HG03159 (cell line): Measurements from ENCODE around the gene TRIO.
A peak's percentile ranks its signal among the peaks of the same experiment; 100 is the strongest.

Experiments
- ATAC-seq: cut with Tn5 transposase; IDR thresholded peaks from one replicate; pipeline ENCODE4 v1.9.1; 2021; ENCODE audit warnings: mild to moderate bottlenecking, moderate library complexity; ENCODE audit not compliant: unreplicated experiment

Gene TRIO

DNA sequence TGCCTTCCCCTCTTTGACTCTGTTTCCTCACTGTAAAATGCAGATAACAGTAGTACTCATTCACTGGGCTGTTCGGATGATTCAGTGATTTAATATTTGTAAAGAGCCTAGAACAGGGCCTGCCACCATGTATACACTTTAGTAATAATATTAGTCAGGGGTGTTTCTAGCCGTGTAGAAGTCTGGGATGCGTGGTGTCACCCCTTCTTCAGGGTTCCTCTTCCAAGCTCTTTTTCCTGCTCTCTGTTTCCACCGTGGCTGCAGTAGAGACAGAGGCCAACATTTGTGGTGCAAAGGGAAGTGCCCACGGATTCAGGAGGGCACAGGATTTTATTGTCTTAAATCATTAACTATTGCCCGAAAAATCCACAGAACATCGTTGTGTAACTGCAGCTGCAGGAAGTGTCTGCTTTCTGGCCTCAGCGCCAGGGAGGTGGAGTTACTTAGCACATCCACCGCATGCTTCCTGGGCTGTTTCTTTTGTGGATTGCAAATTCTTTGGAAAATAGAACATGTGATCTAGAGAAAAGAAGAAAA is 61.7 kb downstream of the TRIO start:
- no peak for ATAC-seq

DNA sequence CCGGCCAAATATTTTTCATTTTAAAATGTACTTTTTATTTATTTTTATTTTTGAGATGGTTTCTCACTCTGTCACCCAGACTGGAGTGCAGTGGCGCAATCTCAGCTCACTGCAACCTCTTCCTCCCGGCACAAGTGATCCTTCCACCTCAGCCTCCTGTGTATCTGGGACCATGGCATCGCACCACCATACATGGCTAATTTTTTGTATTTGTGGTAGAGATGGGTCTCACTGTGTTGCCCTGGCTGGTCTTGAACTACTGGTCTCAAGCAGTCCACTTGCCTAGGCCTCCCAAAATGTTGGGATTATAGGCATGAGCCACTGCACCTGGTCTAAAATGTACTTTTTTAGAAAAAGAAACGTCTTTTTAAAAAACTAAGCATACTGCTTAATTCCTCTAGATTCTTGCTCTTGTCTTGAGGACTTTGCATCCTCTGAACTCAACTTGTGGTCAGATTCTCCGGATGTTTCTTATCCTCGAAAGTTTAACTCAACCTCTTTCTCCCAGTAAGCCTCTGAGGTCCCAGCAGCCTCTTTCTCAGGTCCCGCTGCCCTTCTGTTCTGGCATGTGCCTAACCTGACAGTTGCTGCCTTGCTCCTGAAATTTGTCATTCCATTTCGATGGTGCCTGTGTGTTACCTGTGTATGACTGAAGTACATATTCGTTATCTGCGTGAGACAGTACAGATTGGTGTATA is 63.0 kb downstream of the TRIO start:
- no peak for ATAC-seq

DNA sequence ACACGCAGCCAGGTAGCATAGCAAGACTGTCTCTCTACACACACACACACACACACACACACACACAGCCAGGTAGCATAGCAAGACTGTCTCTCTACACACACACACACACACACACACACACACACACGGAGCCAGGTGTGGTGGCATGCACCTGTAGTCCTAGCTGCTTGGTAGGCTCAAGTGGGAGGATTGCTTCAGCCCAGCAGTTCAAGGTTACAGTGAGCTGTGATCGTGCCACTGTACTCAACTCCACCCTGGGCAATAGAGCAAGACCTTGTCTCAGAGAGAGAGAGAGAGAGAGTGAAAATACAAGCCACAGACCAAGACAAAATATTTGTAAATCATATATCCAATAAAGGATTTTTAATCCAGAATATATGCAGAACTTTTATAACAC is 64.3 kb downstream of the TRIO start:
- peak; percentile 25 for ATAC-seq

DNA sequence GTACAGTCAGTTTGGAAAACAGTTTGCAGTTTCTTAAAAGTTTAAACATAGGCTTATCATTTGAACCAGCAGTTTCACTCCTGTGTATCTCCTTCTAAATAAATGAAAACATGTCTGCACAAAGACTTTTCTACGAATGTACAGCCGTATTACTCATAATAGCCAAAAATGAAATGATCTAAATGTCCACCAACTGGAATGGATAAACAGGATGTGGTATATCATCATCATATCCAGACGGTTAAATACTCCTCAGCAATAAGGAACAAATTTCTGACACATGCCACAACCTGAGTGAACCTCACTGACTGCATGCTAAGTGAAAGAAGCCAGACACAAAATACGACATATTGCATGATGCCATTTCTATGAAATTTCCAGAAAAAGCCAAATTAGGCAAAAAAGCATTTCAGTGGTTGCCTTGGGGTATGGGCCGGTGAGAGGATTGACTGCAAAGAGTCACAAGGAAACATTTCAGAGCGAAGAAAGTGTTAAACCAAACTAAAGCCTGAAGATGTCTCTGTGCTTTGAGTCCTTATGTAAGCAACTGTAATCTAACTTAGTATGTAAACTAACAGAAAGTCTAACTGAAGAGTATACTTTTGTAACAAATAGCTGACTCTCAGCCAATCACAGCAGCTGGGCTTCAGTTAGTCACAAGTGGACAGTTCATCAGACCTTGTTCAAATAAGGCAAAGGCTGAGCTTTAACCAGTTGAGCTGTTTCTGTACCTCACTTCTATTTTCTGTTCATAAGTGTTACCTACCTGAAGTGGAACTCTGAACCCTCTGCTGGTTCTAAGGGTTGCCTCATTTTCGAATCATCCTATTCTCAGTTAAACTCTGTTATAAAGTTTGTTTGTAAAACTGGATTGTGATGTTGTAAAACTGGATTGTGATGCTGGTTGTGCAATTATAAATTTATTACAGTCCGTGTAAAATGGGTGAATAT is 65.2 kb downstream of the TRIO start:
- ATAC-seq = peak; percentile 55

DNA sequence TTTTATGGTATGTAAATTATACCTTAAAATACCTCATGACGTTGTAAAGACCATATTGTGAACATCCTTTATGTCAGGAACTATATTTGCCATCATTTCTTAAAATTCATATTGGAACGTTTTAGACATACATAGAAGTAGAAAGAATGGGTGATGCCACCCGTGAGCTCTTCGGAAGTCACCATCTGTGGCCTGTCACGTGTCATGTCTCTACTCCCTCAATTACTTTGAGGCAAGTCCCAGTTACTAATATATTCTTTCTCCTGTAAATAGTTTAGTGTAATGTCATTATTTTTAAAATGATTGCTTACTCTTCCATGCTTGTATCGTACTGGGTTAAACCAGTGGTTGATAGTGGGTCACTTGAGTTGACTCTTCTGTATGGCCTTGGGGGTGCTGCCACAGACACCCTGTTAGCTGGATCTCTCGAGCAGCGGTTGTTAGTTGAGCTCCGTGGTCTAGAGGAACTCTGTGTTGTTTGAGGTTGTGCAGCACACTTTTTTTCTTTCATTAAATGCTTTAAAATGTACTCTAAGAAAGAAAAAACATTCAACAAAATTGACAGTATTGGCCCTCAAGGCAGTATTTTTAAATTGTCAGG is 66.2 kb downstream of the TRIO start:
- ATAC-seq = no peak

DNA sequence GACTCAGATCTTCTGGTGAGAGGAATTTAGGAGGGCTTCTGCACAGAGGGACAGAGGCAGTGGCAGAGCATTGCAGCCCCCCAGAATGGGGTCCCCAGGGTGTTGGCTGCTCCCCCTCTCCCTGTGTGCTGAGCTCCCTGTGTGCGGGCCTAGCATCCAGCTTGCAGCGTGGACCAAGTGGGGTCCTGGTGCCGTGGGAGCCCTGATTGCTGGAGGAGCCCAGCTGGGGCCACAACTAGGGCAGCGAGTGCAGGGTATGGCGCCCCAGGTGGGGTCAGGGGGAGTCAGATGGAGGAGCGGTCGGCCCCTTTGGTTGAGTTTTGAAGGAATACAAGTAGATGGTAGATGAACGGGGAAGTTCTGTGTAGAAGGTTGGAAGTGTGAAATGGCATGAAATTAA is 66.7 kb downstream of the TRIO start:
- ATAC-seq = no peak

DNA sequence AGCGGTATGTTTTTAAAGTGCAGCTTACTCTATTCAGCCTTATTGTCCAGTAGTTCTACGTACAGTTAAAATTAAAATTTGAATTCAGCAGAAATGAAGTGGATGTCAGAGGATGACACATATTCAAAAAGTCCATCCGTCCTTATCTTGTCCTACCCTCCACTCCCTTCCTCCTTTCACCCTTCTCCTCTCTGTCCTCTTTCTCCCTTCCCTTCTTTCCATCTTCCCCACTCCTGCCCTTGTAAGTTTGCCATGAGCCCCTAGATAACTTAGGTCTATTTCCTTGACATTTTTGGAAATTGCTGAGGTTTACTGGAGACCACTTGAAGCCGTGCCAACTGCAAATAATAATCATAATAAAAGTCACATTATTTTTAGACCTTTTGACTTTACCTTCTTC is 67.6 kb downstream of the TRIO start:
- no peak for ATAC-seq

DNA sequence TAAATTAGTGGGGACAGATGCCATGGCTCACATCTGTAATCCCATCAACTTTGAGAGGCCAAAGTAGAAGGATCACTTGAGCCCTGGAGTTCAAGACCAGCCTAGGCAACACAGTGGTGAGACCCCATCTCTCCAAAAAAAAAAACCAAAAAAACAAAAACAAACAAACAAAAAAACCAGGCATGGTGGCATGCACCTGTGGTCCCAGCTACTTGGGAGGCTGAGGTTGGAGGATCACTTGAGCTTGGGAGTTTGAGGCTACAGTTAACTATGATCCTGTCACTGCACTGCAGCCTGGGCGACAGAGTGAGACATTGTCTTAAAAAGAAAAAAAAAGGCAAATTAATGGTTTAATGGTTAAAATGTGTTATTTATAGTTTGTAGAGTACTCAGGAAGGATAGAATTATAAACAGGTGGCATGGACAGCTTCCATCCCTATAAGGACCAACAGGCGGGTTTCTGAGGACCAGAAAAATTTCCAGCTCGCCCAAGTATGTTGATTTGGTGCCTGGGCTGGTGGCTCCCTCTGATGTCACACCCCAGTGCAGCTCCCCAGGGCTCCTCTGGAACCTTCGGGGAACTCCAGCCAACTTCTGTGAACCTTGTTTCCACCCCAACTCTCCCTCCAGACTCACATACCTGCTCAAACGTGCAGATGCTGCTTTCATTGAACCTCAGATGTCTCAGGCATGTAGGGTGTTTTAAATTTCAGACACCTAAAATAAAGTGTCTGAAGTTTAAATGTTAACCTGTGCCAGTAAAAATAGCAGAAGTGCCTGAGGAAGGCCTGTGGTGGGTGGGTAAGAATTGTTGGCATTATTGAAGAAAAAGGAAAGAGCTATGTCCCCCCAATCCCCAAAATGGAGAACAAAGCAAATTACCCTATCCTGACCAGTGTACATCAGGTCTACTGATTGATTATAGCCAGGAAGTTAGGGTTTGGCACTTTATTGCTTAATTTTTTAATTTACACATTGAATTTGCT is 69.0 kb downstream of the TRIO start:
- no peak for ATAC-seq

DNA sequence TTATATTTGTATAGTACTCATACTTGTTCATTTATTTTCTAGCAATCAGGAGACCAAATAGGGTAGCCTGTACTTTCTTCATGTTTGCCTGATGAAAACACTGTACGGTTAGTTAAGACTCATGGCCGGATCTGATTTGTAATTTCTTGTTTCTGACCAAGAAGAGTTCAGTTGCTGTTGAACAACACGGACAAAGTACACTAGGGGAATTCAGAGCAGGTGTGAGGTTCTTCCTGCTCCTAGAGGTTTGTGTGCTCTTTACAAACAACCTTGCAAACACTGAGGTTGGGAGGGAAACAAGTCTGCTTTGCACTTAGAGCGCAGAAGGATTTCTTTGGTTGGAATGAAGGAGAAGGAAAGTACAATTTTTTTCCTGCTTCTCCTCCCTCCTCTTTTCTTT is 69.7 kb downstream of the TRIO start:
- ATAC-seq = peak; percentile 35

DNA sequence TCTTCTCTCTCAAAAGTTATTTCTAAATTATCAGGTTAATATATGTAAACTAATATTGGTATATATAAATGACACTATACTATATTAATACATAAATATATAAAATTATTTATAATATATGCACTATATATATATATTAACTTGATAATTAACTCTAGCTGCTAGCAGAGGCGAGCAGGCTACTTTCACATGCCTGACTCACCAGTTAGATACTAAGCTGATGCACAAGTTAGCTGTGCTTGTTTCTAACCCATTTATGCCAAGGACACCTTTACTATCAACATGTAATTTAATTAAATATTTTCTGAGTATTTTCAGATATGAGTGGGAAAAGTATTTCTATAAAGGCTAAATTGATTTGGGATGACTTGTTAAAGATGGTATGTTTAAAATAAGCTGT is 70.1 kb downstream of the TRIO start:
- no peak for ATAC-seq

DNA sequence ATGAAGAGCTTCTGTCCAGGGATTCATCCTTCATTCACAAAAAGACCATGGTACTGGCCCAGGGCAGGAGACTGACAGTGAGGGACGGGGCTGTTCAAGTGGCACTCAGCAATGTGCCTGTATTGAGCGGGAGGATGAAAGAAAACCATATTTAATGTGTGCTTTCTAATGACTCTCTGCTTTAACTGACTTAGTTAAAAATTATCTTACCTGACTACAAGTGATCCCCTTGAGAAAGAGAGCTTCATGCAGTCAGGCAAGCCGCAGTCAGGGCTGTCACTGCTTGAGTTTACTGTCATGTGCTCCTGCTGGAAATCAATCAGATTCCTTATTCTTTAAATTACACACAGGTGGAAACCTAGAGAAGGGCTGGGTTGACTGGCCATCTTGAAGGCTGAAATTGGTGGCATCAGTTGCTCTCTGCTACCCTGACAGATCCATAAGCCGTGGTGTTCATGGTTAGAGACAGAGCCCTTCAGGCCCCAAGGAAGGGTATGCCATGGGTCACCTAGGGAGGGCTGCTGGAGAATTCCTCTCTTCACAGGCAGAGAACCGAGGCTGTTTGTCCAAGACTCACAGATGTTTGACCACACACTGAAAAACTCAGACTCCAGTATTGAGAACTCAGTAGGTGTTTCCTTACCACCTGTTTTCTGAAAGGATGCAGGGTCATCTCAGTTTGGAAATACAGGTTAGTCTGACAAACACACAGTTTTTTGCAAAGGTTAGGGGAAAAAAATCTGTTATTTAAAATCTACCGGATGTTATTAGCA is 70.9 kb downstream of the TRIO start:
- peak; percentile 32 for ATAC-seq

DNA sequence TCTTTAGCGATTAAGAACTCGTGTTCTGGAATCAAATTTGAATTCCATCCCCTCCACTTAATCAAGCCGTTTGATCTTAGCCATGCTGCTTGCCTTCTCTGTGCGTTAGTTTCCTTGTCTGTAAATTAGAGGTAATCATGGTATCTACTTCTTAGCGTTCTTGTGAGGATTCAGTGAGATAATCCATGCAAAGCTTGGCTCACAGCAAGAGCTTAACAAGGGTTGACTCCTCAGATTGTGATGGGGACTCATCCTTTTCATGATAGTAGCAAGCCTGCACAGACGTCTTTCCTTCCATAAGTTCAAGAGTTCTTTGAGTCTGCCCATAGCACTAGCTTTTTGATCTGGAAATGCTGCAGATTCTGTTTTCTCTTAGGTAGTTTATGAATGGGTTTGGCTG is 72.8 kb downstream of the TRIO start:
- ATAC-seq = no peak

DNA sequence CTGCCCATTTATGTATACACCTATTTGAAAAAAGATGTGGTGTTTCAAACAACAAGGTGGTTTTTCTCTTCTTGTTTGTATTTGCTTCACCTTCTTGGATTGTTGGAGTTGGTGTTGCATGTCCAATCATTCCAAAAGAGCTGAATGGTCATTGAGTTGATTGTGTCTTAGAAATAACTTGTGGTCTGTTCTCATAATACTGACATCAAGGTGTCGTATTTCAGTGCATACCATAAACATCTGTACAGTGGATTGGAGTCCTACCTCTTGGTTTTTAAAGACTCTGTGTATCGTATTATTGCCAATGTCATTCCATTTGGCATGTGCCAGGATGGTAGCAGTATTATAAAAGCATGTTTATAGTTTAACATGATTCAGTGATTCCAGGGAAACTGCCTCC is 73.2 kb downstream of the TRIO start:
- no peak for ATAC-seq

DNA sequence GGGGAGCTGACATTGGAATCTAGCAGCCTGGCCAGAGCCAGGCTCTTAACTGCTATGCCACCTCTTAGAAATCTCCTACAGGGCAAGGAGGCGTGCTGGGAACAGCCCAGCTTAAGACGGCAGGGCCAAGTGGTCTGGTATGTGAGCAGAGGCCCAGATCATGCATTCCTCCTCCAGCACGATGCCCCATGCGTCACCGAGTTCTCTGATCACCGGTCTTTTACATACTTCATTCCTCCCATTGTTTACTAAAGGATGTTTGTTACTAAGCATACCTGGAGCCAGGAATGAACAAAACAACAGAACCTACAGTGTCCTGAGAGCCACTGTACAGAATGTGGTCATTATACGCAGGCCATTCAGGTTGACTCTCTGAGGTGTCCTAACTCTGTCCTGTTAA is 73.8 kb downstream of the TRIO start:
- ATAC-seq = no peak

DNA sequence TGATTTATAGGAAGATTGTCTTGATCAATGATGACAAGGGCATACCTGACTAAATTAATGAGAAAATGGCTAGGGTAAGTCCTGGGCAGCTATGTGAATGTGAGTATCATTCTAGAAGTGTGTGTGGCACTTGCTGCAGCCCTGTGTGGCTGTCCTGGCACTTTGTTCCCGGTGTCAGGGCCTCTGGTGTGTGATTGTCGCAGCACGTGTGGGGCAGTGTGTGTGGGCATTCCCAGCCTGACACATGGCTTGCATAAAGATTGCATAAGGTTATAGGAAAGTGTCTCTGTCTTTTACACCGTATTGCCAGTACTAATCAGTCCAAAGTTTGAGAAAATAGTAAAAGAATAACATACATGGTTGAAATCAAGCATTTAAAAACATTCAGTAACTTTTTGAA is 74.4 kb downstream of the TRIO start:
- no peak for ATAC-seq

DNA sequence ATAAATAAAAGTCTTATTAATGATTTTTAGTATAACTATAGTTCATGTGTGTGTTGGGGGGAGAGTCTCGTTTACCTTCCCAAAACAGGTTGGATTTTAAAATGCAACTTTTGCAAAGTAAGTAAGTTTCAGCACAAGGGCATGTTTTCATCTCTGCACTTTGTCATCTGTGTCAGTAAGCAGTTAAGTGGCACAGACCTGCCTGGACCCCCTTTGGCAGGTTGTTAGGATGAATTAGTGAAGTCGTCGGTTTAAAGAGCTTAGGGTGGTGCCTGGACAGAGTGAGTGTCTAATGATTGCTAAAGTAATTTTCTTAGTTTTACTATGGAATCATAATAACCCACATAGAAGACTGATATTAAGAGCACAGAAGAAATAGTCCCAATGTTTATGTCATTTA is 74.9 kb downstream of the TRIO start:
- ATAC-seq = no peak

DNA sequence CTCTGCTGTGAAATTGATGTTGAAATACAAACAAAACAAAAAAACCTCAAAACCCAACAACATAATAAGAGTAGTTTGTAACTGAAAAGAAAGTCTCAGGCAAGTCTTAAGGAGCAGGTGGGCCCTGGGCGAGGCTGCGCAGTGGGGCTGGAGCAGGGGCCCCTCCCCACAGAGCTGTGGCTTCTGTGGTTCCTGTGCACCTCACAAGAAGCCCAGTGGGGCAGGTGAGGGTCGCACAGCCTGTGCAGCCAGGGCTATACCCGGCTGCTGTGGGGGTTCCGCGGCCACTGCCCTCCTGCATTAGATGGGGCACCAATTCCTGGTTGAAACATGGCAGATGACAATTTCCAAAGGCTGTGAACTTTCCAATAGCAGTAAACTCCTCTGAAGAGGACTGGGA is 75.3 kb downstream of the TRIO start:
- ATAC-seq = no peak

DNA sequence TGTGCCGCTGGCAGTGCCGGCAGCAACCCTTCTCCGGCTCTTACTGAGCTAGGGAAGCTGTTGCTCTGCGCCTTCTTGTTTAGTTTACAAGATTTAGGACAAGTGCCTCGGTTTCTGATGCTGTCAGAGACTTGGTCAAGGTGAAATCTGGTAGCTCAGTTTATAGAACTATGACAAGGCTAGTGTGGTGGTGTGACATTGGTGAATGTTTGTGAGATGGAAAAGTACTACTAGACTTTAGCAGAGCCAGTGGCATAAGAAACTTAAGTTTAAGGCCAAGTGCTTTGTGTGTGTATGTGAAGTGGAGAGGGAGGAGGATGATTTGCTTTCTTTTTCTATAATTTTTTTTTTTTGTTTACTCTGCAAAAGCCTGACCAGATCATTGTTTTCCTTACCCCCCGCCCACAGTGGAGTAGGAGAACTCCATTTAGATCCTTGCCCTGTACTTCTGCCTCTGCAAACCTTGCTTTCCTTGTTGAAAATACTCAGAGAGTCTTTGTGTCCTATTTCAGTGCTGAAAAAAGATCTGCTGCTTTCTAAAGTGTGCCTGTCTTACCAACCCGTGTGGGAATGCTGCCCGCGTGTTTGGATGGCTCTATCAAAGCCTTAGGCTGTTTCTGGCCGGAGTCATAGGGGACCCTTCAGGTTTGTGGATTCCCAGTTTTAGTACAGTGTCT is 75.9 kb downstream of the TRIO start:
- no peak for ATAC-seq
